HepG2 (cell line): ENCODE data around the gene ASXL1. TPM values are rescaled to one million over a fixed set of nuclear protein-coding genes. Genes with fewer than 3 reads are reported as not detected.

Experiments
- AFF4 ChIP-seq: sonication (generic); formaldehyde crosslinking; IDR thresholded peaks from 2 replicates; pipeline ENCODE4 v1.4.0; 2020; ENCODE audit warnings: missing genetic modification reagents
- CBFB ChIP-seq: sonication (generic); formaldehyde crosslinking; IDR thresholded peaks from 2 replicates; pipeline ENCODE4 v1.4.0; 2020; ENCODE audit warnings: missing genetic modification reagents
- CREM ChIP-seq, 2 experiments: sonication (generic) in 1 of 2; formaldehyde crosslinking in 1 of 2; IDR thresholded peaks; 2 replicates each; pipeline versions ENCODE4 v1.4.0 to v1.6.1; 2016 to 2020; ENCODE audit warnings: antibody characterized with exemption in 1 of 2, mild to moderate bottlenecking in 1 of 2, missing genetic modification reagents in 1 of 2
- JDP2 ChIP-seq: sonication (generic); formaldehyde crosslinking; IDR thresholded peaks from 2 replicates; pipeline ENCODE4 v1.8.1; 2022; ENCODE audit warnings: missing genetic modification reagents, borderline replicate concordance
- KLF11 ChIP-seq: IDR thresholded peaks from 2 replicates; pipeline ENCODE4 v1.6.1; 2016; ENCODE audit warnings: missing compliant biosample characterization
- KLF16 ChIP-seq, 2 experiments: sonication (generic) in 1 of 2; formaldehyde crosslinking in 1 of 2; IDR thresholded peaks; 2 replicates each; pipeline versions ENCODE4 v1.6.1 to v1.8.0; 2016 to 2023; ENCODE audit warnings: missing genetic modification reagents in 2 of 2, missing compliant biosample characterization in 1 of 2
- MED13 ChIP-seq: sonication (generic); formaldehyde crosslinking; IDR thresholded peaks from 2 replicates; pipeline ENCODE4 v1.5.0; 2020; ENCODE audit warnings: missing genetic modification reagents
- NR3C1 ChIP-seq: sonication (generic); formaldehyde crosslinking; IDR thresholded peaks from 2 replicates; pipeline ENCODE4 v1.4.0; 2020; ENCODE audit warnings: missing genetic modification reagents
- PBX3 ChIP-seq: sonication (generic); formaldehyde crosslinking; IDR thresholded peaks from 2 replicates; pipeline ENCODE4 v1.8.1; 2023; ENCODE audit warnings: missing genetic modification reagents, inconsistent platforms, borderline replicate concordance
- PITX1 ChIP-seq: sonication (generic); formaldehyde crosslinking; IDR thresholded peaks from 2 replicates; pipeline ENCODE4 v1.5.1; 2020; ENCODE audit warnings: mild to moderate bottlenecking, missing genetic modification reagents
- SAFB2 ChIP-seq: sonication (generic); formaldehyde crosslinking; IDR thresholded peaks from 2 replicates; pipeline ENCODE4 v1.5.1; 2020; ENCODE audit warnings: missing genetic modification reagents, low read depth, mild to moderate bottlenecking, borderline replicate concordance
- SMAD9 ChIP-seq: sonication (generic); formaldehyde crosslinking; IDR thresholded peaks from 2 replicates; pipeline ENCODE4 v1.5.1; 2020; ENCODE audit warnings: mild to moderate bottlenecking, missing genetic modification reagents
- SNAPC4 ChIP-seq: sonication (generic); formaldehyde crosslinking; IDR thresholded peaks from 2 replicates; pipeline ENCODE4 v1.4.0; 2020; ENCODE audit warnings: mild to moderate bottlenecking, missing genetic modification reagents
- ZBTB46 ChIP-seq: sonication (generic); formaldehyde crosslinking; IDR thresholded peaks from 2 replicates; pipeline ENCODE4 v1.4.0; 2020; ENCODE audit warnings: mild to moderate bottlenecking, missing genetic modification reagents, borderline replicate concordance
- ZNF383 ChIP-seq: sonication (generic); formaldehyde crosslinking; IDR thresholded peaks from 2 replicates; pipeline ENCODE4 v1.4.0; 2020; ENCODE audit warnings: missing genetic modification reagents, mild to moderate bottlenecking, borderline replicate concordance
- ZNF44 ChIP-seq: sonication (generic); formaldehyde crosslinking; IDR thresholded peaks from 2 replicates; pipeline ENCODE4 v1.5.1; 2020; ENCODE audit warnings: mild to moderate bottlenecking, missing genetic modification reagents
- ZNF570 ChIP-seq: sonication (generic); formaldehyde crosslinking; IDR thresholded peaks from 2 replicates; pipeline ENCODE4 v1.4.0; 2020; ENCODE audit warnings: mild to moderate bottlenecking, missing genetic modification reagents, borderline replicate concordance
- ZNF776 ChIP-seq: sonication (generic); formaldehyde crosslinking; IDR thresholded peaks from 2 replicates; pipeline ENCODE4 v1.4.0; 2020; ENCODE audit warnings: mild to moderate bottlenecking, missing genetic modification reagents
- ZSCAN20 ChIP-seq: sonication (generic); formaldehyde crosslinking; IDR thresholded peaks from 2 replicates; pipeline ENCODE4 v1.4.0; 2020; ENCODE audit warnings: missing genetic modification reagents, mild to moderate bottlenecking, borderline replicate concordance
- polyA plus RNA-seq, 8 experiments: library from polyadenylated mRNA; depleted of rRNA in 3 of 8; stranded (reverse) in 7 of 8; unstranded in 1 of 8; fragments of >200 nt; fragmentation: Illumina TruSeq in 4 of 8; extraction: Trizol in 4 of 8; gene quantifications; 2 replicates each; pipeline versions ENCODE4 v1.2.1 to v1.2.3, GENCODE V29; 2011 to 2016; ENCODE audit warnings: low read depth in 4 of 8, missing spikeins in 1 of 8, mixed read lengths in 1 of 8; ENCODE audit not compliant: insufficient read depth in 1 of 8
- total RNA-seq, 5 experiments: library from RNA; depleted of rRNA; stranded (reverse); fragments of >200 nt; fragmentation: Illumina TruSeq; extraction: Trizol; gene quantifications; 2 replicates each; pipeline ENCODE4 v1.2.3, GENCODE V29; 2016; ENCODE audit warnings: low read depth in 1 of 5

Gene ASXL1
- total and polyA plus RNA-seq, 2 of the 13 experiments (the other 11 are each of a cell fraction or from before 2014, with no cell fraction given): 62.1 to 74.8 TPM

GRCh38 chr20:32355417-32355841 is 2.7 kb upstream of the ASXL1 start (continued):
- TF ChIP-seq ZNF570 (CRISPR knock-in tag) (no peak), KLF11 (0 out of 2 replicates have a peak, but pooled peaks have one; percentile 13), MED13 (CRISPR knock-in tag) (no peak), SMAD9 (CRISPR knock-in tag) (no peak), PITX1 (no peak), NR3C1 (CRISPR knock-in tag) (no peak), ZNF776 (CRISPR knock-in tag) (no peak), CREM (IDR thresholded peaks at IDR 0.05) (no peak), CREM (CRISPR knock-in tag; IDR thresholded peaks at IDR 0.05) (no peak), ZSCAN20 (CRISPR knock-in tag) (no peak), AFF4 (CRISPR knock-in tag) (no peak), SNAPC4 (CRISPR knock-in tag) (no peak), ZNF44 (CRISPR knock-in tag) (no peak), CBFB (CRISPR knock-in tag) (no peak), SAFB2 (CRISPR knock-in tag) (no peak), KLF16 (CRISPR knock-in tag; IDR thresholded peaks at IDR 0.05) (no peak; a peak in 1 of 4 replicates), ZBTB46 (CRISPR knock-in tag) (no peak), PBX3 (CRISPR knock-in tag) (no peak), JDP2 (CRISPR knock-in tag) (no peak), ZNF383 (CRISPR knock-in tag) (no peak)
